Tongue (tissue), 2 donors: ENCODE results near the gene CHN2. TPM values are rescaled to one million over a fixed set of nuclear protein-coding genes. Genes with fewer than 3 reads are reported as not detected.

Experiments
- DNase-seq: peaks from one replicate; pipeline ENCODE4 v3.0.0-alpha.2; 2015
- total RNA-seq: library from RNA; depleted of rRNA; stranded (reverse); fragments of >200 nt; gene quantifications from one replicate; pipeline ENCODE4 v1.2.3, GENCODE V29; 2014

Gene CHN2
- total RNA-seq, 1 donor from 2014 or later = 7.6 TPM

GRCh38 chr7:29435167-29435566 is 240.6 kb downstream of the CHN2 start:
- no peak for DNase-seq

- no peak for DNase-seq
These were observed 241.3 kb downstream of the CHN2 start for GRCh38 chr7:29435902-29436301.

- DNase-seq = peak; percentile 59
These were observed 247.6 kb downstream of the CHN2 start for GRCh38 chr7:29442146-29442545.

- no peak for DNase-seq
These were observed 249.0 kb downstream of the CHN2 start for GRCh38 chr7:29443552-29443951.

- no peak for DNase-seq
These were observed 249.7 kb downstream of the CHN2 start for GRCh38 chr7:29444267-29444666.

GRCh38 chr7:29445736-29446135 is 251.2 kb downstream of the CHN2 start:
- DNase-seq = no peak

- no peak for DNase-seq
These were observed 253.3 kb downstream of the CHN2 start for GRCh38 chr7:29447828-29448227.

GRCh38 chr7:29449569-29450260 is 255.1 kb downstream of the CHN2 start:
- DNase-seq = no peak

GRCh38 chr7:29453021-29453420 is 258.4 kb downstream of the CHN2 start:
- DNase-seq = no peak

- no peak for DNase-seq
These were observed 259.9 kb downstream of the CHN2 start for GRCh38 chr7:29454464-29454863.

GRCh38 chr7:29454899-29455451 is 260.4 kb downstream of the CHN2 start:
- no peak for DNase-seq

- DNase-seq = no peak
These were observed 262.6 kb downstream of the CHN2 start for GRCh38 chr7:29457141-29457561.

GRCh38 chr7:29457565-29458011 is 263.0 kb downstream of the CHN2 start:
- peak; percentile 66 for DNase-seq

GRCh38 chr7:29458933-29459332 is 264.4 kb downstream of the CHN2 start:
- no peak for DNase-seq

GRCh38 chr7:29459589-29459988 is 265.0 kb downstream of the CHN2 start:
- no peak for DNase-seq

- DNase-seq = no peak
These were observed 267.4 kb downstream of the CHN2 start for GRCh38 chr7:29461996-29462395.

- no peak for DNase-seq
These were observed 269.1 kb downstream of the CHN2 start for GRCh38 chr7:29463504-29464158.

GRCh38 chr7:29464753-29465152 is 270.2 kb downstream of the CHN2 start:
- DNase-seq = no peak

GRCh38 chr7:29467193-29467926 is 272.8 kb downstream of the CHN2 start:
- no peak for DNase-seq

GRCh38 chr7:29468196-29468595 is 273.6 kb downstream of the CHN2 start:
- no peak for DNase-seq

GRCh38 chr7:29469281-29469680 is 274.7 kb downstream of the CHN2 start:
- DNase-seq = no peak

- DNase-seq = no peak
These were observed 275.5 kb downstream of the CHN2 start for GRCh38 chr7:29469976-29470557.
